ENCODE results near the gene ZDHHC20.
"Not testable (repeated sequence)": the region's sequence is repeated elsewhere in the genome, so short reads cannot be mapped to it uniquely, and the experiment has no call there.

The ZDHHC20 gene

DNA sequence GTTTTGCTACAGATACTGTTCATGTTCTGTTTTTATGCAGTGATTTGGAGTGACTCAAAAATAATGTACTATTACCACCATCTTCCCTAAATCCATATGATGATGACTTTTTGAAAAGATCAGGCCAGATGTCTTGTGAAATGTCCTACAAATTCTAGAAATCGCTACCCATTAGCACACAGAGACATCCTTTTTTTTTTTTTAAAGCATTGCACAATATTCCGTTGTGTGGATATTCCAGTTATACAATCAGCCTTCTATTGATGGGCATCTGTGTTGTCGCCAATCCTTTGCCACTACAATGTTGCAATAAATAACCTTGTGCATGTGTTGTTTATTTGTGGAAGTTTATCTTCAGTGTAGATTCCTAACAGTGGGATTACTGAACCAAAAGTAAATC, 24.5 kb downstream of the ZDHHC20 start:
- no peak for DNase-seq

DNA sequence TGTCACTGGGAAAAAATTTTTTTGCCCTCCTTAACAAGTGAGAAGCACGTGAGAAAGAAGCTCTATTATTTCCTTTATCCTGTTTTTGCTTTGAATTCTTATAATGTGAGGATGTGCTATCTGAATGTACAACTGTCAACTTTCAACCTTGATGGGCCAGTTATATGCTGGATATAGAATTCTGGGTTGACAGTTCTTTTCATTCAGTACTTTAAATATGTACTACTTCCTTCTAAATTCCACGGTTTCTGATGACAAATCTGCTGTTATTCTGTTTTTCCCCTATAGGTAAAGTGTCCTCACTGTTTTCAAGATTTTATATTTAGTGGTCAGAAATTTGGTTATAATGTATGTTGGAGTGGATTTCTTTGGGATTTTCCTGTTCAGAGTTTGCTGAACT, 29.9 kb downstream of the ZDHHC20 start:
- DNase-seq = no peak

DNA sequence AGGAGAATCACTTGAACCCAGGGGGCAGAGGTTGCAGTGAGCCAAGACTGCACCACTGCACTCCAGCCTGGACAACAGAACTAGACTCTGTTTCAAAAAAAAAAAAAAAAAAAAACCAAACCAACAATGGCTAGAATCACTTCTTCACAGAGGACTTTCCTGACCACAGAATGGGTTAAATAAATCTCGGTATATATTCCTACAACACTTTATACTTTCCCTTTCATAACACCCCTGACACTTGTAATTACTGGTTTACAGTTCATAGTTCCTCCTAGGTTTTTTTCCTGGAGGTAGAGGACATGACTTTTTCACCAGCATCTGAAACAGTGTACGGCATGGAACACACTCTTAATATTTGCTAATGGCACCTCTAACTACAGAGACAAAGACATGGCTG, 31.4 kb downstream of the ZDHHC20 start:
- no peak for DNase-seq

DNA sequence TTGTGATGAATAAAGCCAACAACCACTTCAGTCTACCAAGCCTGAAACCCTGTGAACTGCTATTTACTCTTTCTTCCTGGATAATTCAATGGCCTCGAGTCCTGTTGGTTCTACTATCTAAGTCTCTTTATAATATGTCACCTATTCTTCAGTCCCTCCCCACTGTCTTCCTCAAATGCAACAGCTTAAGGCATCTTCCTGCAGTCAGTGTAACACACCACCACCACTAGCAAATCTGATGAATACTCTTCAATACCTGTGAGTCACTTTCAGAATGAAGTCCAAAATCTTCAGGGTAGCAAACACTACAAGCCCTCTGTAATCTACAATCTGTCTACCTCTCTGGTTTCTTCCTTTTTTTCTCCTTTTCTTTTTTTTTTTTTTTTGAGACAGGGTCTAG, 32.9 kb downstream of the ZDHHC20 start:
- DNase-seq = no peak

DNA sequence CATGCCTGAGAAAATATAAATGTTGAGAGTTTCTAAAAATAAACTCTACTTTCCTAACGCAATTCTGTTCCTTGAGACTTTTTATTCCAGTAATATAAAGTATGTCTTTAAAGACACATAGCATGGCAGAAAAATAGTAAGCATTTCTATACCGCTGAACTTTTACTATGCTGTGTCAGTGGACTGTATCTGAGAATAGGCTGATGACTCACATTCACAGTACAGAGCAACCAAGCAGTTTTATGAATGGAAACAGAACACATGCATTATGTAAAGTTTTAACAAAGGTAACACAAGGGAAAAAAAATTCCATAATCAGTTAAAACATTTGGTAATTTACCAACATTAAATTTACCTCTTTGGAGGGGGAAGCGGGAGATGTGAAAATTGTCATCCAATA, 38.4 kb downstream of the ZDHHC20 start:
- no peak for DNase-seq

DNA sequence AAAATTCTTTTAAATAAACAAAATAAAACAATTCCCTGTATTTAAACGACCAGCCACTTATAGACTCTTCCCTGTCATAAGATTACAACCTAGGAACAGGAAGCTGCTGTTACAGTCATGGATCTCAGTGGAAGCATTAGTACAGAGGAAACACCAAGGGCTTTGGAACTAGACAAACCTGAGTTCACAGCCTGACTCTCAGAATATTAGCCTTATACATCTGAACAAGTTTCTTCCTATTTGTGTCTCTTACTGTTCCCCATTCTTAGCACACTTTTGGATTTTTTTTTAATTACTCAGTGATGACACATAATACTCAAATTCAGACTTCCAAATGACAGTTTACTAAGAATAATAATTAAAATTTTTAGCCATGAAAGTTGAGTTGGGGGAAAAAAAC, 46.1 kb downstream of the ZDHHC20 start:
- DNase-seq = no peak

DNA sequence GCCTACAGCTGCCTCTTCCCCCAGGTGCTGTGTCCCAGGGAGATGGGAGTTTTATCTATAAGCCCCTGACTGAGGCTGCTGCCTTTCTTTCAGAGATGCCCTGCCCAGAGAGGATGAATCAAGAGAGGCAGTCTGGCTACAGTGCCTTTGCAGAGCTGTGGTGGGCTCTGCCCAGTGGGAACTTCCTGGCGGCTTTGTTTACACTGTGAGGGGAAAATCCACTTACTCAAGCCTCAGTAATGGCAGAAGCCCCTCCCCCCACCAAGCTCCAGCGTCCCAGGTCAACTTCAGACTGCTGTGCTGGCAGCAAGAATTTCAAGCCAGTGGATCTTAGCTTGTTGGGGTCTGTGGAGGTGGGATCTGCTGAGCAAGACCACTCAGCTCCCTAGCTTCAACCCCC, 48.6 kb downstream of the ZDHHC20 start:
- not testable (repeated sequence) for DNase-seq

DNA sequence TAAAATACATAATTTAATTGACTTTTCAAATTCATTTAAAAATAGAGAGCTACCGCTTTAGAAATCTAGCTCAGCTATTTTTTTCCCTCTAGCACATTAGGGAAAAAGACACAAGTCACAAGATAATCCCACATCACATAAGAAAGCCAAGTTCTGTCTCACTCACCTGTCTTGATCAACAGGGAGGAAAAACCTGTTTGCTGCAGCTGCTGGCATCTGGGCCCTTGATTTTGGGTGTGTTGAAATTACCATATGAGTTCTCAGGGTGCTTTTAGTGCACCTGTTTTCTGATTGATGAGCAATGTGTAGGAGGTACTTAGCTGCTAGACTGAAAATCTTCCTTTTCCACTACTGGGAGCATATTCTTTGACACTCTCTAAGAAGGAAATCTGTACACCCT, 53.8 kb downstream of the ZDHHC20 start:
- DNase-seq = no peak

DNA sequence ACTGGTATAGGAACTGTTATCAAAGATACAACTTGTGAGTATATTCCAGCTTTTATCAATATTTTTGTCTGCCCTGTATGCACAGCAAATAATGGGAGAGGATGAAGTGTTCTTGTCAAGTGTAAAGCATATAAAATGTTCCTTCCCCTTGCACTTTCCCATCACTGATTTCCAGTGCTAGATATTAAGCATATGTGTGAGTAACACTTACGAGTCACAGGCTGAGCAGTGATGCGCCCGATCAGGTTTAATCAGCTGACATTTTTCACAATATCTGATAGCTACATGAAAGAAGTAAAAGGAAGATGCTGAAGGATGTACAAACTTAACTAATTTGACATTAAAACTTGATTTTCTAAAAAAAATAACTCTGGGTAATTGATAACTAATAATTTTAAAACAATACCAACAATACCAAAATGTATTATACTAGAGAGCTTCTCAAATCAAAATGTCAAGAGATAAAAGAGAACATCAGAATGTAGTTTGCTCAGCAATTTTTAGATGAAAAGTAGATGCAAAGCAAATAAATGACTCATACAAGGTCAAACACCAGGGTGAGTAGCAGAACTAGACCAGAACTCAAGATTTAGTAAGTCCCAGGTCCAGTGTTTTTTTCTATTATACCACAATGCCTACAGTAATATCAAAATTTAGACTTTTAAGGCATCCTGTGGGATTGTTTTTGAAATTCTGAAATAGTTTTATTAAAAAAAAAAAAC, 56.4 kb downstream of the ZDHHC20 start:
- no peak for DNase-seq

DNA sequence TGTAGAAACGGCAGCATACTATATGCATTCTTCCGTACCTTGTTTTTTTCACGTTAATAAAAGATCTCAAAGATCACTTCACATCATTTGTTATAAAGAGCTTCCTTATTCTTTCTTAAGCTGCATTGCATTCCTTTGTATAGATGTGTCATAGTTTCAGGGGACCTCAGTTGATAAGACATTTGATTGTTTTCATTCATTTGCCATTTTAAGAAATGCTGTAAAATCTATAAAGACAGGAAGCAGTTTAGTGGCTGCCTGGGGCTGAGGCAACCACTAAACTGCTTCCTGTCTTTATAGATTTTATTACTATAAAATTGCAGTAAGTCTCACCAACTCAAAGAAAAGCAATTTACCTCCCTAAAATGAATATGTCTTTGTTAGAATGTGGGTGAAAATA, 59.4 kb downstream of the ZDHHC20 start:
- DNase-seq = no peak

DNA sequence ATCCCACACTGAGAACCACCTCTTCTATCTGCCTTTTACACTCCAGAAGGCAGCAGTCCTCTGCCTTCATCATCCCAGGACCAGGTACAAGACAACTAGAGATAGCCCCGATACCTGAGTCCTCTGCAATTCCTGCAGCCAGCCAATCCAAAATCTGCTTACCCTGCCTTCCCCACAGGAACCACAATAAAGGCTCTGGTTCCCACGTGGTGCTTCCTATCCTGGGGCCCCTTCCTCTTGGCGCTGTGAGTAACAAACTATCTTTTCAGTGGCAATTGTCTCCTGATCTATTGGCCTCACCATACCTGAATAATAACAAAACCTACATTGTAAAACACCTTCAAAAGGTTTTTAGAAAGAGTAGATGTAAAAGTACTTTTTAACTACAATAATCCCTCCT, 63.1 kb downstream of the ZDHHC20 start:
- DNase-seq = no peak

DNA sequence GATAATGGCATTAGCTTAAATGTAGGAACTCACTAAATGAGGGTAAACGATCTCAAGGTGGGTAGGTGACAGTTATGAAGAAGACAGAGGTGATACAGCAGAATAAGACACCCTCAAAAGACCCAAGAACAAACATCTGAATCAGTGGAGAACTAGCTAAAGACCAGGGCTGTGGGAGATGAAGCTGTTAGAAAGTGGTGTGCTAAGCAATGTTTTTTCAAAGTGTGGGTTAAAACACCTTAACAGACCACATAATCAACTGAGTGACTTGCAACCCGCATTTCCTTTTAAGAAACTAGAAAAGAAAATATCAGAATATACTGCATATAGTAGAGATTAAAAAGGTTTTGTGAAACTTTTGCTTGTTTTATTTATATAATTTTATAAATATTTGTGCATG, 70.0 kb downstream of the ZDHHC20 start:
- DNase-seq = no peak

DNA sequence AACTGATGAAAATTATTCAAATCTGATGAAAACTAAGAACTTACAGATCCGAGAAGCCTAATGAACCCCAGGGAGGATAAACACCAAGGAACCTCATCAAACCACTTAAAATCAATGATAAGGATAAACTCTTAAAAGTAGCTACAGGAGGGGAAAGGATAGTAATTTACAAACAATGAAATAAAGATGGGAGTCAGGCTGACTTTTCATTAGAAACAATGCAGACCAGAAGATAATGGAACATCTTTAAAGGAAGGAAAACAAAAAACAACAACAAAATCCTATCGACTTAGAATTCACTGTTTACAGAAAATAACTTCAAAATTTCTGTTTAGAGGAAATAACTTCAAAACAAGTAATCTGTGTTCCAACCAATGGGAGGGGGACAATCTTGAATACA, 73.4 kb downstream of the ZDHHC20 start:
- no peak for DNase-seq

DNA sequence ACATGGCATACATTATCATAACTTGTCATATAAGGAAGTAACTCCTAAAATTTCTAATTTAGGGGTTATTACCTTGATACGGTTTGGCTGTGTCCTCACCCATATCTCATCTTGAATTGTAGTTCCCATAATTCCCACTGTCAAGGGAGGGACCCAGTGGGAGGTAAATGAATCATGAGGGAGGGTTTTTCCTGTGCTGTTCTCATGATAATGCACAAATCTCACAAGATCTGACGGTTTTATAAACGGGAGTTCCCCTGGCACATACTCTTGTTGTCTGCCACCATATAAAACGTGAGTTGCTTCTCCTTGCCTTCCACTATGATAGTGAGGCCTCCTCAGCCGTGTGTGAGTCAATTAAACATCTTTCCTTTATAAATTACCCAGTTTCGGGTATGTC, 76.0 kb downstream of the ZDHHC20 start:
- DNase-seq = no peak

DNA sequence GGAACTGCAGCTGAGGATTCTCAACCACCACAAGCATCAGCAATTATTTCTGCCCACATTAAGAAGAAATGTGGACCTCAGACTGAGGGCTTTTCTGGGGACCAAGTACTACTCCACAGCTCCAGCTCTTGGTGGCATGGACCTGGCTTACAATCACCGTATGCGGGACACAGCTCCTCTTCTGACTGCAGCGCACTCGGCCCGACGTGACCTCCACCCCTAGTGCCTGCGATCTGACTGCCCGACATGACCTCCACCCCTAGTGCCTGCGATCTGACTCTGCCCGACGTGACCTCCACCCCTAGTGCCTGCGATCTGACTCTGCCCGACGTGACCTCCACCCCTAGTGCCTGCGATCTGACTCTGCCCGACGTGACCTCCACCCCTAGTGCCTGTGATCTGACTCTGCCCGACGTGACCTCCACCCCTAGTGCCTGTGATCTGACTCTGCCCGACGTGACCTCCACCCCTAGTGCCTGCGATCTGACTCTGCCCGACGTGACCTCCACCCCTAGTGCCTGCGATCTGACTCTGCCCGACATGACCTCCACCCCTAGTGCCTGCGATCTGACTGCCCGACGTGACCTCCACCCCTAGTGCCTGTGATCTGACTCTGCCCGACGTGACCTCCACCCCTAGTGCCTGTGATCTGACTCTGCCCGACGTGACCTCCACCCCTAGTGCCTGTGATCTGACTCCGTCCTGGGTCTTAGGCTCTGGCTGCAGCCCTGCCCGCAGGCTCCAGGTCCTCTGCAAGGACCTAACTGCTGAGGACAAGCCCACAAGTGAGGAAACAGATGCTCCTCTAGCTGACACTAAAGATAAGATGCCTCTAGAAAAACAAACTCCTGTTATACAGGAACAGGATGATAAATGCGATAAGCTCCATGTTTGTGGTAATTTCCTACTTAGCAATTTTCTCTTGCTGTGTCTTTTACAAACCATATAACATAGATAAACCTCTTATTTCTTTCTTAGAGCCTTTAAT, 81.8 kb downstream of the ZDHHC20 start:
- DNase-seq = not testable (repeated sequence)

DNA sequence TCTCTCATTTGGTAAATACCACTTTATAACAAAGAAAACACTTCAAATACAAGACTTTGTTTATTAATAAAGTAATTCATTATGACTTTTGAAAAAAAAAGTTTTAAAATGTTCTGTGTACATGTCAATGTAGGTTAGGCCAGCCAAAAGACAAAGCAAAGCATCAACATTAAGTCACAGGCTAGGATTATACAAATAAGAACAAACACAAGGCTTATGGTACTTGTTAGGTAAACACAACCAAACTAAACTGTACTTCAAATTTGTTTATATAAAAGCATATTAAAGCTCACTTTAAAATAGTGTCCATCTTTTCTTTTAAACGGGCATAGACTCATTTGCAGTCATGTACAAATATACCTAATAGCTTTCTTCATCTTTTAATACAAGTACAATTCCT, 86.6 kb downstream of the ZDHHC20 start:
- DNase-seq = no peak

DNA sequence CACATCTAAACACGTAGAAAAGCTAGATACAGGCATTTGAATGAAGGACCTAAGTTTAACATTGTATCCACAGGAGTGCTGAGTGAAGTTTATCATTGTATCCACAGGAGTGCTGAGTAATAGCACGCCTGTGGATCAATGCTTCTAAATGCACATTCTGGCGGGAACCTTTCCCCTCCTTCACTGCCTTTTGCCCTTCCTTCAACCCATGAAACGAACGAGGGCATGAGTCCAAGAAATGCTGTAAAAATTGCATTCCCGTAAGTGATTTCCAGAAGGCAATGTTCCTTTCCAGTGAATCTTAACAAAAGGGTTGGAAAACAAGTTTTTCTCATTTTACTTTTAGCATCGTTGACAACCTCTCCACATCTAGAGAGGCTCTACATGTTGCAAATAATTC, 88.1 kb downstream of the ZDHHC20 start:
- DNase-seq = no peak

DNA sequence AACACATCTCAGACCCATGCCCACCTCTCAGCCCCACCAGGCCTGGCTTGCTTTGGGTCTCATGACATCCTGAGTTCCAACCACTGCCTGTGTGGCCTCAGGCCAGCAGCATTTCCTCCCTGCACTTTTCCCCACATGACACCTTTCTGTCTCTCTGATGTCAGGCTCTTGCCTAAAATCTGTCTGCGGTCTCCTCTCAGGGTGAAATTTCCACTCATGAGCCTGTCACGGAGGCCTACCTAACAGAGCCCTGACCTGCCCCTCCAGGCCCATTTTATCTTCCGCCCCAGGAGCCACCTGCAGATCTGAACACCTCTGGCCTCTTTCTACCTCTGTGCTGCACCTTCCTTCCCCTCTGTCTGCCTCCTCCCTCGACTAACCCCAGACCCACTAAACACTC, 93.5 kb downstream of the ZDHHC20 start:
- no peak for DNase-seq

DNA sequence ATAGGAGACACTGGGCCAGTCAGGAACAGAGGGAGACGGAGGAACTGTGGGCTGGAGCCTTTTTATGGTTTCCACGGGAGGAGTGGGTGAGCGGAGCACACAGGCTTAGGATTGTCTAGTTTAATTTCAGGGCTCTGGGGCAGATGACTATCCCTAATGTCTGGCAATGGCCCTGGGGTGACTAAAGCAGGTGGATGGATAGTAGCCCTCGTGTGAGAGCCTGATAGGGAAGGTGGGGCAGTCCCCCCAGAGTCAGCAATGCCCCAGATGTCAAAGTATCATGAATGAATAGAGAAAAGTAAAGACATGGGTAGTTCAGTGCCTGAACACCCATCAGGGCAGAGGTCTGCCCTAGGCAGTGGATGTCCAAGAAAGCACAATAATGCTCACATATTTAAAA, 94.2 kb downstream of the ZDHHC20 start:
- no peak for DNase-seq

DNA sequence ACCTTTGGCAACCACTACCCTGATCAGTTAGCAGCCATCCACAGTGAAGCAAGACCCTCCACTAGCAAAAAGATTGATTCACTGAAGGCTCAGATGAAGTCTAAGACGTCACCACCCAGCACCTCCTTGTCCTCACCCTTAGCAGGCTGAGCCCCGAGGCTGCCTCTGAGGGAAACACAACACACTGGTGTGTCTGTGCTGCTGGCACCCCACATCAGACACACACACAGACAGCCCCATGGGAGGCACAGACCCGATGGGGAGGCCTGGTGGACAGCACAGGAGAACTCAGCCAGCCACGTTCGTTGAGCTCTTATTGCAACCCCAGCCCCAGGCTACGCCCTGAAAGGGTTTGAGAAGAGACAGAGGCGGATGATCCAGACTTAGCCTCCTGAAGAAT, 94.7 kb downstream of the ZDHHC20 start:
- no peak for DNase-seq

DNA sequence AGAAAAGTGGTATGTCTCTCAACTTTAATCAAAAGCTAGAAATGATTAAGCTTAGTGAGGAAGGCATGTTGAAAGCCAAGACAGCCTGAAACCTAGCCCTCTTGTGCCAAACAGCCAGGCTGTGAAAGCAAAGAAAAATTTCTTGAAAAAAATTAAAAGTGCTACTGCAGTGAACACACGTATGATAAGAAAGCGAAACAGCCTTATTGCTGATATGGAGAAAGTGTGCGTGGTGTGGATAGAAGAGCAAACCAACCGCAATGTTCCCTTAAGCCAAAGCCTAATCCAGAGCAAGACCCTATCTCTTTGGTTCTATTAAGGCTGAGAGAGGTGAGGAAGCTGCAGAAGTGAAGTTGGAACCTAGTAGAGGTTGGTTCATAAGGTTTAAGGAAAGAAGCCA, 96.4 kb downstream of the ZDHHC20 start:
- no peak for DNase-seq

DNA sequence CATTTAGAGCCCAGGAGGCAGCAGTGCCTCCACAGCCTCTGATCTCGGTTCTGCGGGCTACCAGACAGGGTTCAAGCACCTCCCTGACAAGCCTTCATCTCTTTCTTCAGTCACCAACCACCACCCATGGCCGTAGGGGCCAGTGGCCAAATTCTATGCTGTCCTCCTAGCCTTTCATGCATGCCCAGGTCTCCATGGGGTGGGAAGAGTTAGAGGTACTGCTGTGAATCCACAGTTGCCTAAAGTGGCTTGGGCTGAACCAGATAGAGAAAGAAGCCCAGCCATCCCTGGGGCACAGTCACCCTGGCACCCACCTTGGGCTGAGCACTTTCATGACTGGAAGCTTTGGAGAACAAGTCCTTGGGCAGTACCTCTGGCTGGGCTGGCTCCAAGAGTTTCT, 97.4 kb downstream of the ZDHHC20 start:
- no peak for DNase-seq

DNA sequence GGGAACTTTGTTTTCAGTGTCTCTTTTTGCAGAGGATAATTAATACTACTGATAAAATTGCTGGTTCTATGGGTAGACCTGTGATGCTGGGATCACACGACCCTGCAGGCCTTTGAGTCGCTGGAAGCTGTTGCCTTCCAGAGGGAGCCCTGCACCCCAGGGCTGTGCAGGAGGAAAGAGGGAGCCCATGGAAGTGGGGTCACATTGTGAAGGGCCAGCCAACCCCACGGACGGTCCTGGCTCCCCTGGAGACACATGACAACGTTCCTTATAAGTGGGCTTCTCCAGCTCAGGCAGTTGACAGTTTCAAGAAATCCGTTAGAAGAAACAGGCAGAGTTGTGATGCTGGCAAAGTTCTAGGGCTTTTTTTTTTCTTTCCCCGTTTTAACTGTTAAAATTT, 98.0 kb downstream of the ZDHHC20 start:
- no peak for DNase-seq

DNA sequence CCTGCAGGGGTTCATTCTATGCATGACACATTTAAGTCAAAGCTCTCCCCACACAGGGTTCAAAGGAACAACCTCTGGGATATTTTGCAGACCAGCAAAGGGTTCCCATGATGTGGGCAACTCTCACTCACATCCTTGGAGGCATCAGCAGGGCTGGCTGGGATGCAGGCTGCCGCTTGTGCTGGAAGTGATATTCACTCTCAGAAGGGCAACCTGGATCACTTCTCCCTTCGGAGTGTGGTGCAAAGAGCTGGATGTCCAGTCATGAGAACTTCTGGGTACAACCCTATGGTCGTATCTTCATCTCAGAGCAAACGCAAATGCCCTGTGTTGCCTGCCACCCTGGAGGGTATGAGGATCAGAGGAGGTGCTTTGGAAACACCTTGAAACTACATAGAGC, 98.6 kb downstream of the ZDHHC20 start:
- DNase-seq = no peak
